HFFc6 (cell line): Measurements from ENCODE around the gene FAM114A2. TPM values are rescaled to one million over a fixed set of nuclear protein-coding genes. Genes with fewer than 3 reads are reported as not detected.

Experiments used
- DNase-seq: peaks from one replicate; pipeline ENCODE4 v3.0.0-alpha.2; 2018
- H3K27ac Mint-ChIP-seq: 2 replicates; pipeline ENCODE4 v1.8.0; 2020; ENCODE audit warnings: mild to moderate bottlenecking, mixed read lengths
- H3K27me3 Mint-ChIP-seq: 2 replicates; pipeline ENCODE4 v1.8.0; 2021; ENCODE audit warnings: mild to moderate bottlenecking, moderate library complexity, mixed read lengths; ENCODE audit not compliant: insufficient read depth
- H3K36me3 Mint-ChIP-seq: 2 replicates; pipeline ENCODE4 v1.8.0; 2021; ENCODE audit warnings: low read depth, mixed read lengths
- H3K4me1 Mint-ChIP-seq: 2 replicates; pipeline ENCODE4 v1.8.0; 2020; ENCODE audit warnings: low read depth, mixed read lengths
- H3K4me3 Mint-ChIP-seq: 2 replicates; pipeline ENCODE4 v1.8.0; 2020; ENCODE audit warnings: mild to moderate bottlenecking, moderate library complexity, mixed read lengths
- H3K9me3 Mint-ChIP-seq: 2 replicates; pipeline ENCODE4 v1.8.0; 2020; ENCODE audit warnings: mild to moderate bottlenecking, mixed read lengths
- CTCF ChIP-seq: fragments of 200-600 bp; sonication (generic); IDR thresholded peaks from 2 replicates; pipeline ENCODE4 v1.5.0; 2021; ENCODE audit warnings: antibody characterized with exemption, mild to moderate bottlenecking
- total RNA-seq, 6 experiments: library from RNA; stranded (reverse); fragmentation: NEBNext Ultra II Directional; extraction: Animal tissue kit (Norgen Biotek cat#: 25700); gene quantifications; 2 replicates in 1 of 6; 3 replicates in 5 of 6; pipeline ENCODE4 v1.2.3, GENCODE V29; 2021

FAM114A2 gene
- total RNA-seq, 6 experiments from 2014 or later = 30.3 to 35.8 (median 34.6) TPM

DNA sequence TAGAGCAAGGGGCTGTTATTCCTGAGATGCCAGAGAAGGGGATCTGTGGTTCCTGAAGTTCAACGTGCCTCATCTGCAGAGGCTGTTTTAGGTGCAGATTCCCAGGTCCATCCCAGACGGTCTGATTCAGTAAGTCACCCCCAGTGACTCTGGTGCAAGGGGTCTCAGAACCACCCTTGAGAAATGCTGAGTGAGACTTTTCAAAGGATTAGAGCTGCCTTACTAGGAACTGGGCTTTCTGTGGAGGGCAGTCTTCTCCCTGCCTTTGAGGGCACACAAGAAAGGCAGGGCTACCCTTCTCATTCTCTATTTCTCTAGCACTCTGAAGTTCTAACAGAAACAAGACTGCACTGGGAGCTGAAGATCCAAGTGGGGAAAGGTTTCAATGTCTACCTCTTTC, 66.5 kb downstream of the FAM114A2 start:
- no peak overlapping the region for H3K27ac Mint-ChIP-seq
- H3K27me3 Mint-ChIP-seq = peaks cover 27% of the 10 kb centered on the region
- TF ChIP-seq CTCF = no peak
- H3K4me3 Mint-ChIP-seq = no peak overlapping the region
- no peaks in the 10 kb centered on the region for H3K9me3 Mint-ChIP-seq
- DNase-seq = no peak
- no peaks in the 10 kb centered on the region for H3K4me1 Mint-ChIP-seq
- H3K36me3 Mint-ChIP-seq = no peaks in the 10 kb centered on the region

DNA sequence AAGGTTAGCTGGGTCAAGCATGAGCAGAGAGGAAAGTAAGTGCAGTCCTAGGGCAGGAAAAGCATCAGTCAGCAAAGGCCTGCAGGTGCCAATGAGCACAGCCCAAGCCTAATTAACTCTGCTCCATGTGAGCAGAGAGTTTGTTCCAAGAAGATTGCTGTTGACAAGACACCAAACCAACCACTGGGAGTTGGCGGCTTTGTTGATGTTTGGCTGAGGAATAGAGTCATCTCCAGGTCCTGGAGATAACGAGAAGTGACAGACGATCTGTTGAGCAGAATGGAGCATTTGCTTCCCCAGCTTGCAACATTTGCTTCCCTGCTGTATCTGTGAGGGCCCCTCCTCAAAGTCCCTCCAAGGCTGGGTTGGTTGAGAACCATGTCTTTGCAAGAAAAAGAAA, 68.2 kb downstream of the FAM114A2 start:
- Mint-ChIP-seq H3K4me3 (no peak overlapping the region), H3K9me3 (no peaks in the 10 kb centered on the region), H3K27ac (no peak overlapping the region), H3K27me3 (peaks cover 19% of the 10 kb centered on the region), H3K4me1 (no peaks in the 10 kb centered on the region), H3K36me3 (no peaks in the 10 kb centered on the region)
- no peak for TF ChIP-seq CTCF
- no peak for DNase-seq

GRCh38 chr5:153969563-153969895, 69.2 kb downstream of the FAM114A2 start:
- Mint-ChIP-seq H3K4me1 (peaks cover 6% of the 10 kb centered on the region; the same call in 1 of the 2 replicates), H3K9me3 (no peaks in the 10 kb centered on the region), H3K36me3 (no peaks in the 10 kb centered on the region), H3K4me3 (no peak overlapping the region), H3K27me3 (peaks cover 20% of the 10 kb centered on the region), H3K27ac (no peak overlapping the region)
- TF ChIP-seq CTCF = no peak
- no peak for DNase-seq

DNA sequence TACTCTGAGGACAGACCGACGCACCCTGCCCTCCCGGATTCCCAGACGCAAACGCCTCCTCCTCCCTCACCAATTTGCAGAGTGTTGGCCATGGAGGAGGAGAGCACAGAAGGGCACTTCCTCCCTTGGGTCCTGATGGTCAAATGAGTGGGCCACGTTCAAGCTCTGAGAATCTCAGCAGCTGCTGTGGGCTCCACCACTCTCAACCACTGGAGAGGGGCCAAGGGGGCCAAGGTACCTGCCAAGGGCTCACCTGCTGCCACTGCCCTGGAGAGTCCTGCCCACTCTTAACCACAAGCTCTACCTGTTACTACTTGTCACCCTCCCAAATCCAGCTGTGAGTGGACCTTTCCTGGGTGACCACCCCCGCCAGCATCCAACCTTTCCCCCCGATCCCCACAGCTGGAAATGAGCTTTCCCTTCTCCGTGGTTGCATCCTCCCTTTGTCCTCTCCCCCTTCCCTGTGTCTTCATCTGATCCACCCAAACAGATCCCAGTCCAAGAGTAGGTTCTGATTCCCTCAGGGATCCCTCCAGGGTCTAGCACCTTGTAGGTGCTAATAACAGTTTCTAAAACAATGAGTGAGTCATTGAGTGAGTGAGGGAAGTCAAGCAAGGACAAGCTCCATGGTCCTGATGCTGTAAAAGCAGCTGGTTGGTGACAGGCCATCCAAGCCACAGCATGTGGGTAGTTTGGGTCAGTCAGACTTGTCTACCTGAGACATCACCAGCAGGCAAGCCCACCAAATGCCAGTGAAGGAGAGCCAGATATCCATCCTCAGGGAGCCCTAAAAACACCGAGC, 69.7 kb downstream of the FAM114A2 start:
- Mint-ChIP-seq H3K4me1 (peaks cover 6% of the 10 kb centered on the region; the same call in 1 of the 2 replicates), H3K36me3 (no peaks in the 10 kb centered on the region), H3K9me3 (no peaks in the 10 kb centered on the region), H3K27me3 (peaks cover 20% of the 10 kb centered on the region), H3K4me3 (no peak overlapping the region), H3K27ac (no peak overlapping the region)
- no peak for DNase-seq
- TF ChIP-seq CTCF = no peak

DNA sequence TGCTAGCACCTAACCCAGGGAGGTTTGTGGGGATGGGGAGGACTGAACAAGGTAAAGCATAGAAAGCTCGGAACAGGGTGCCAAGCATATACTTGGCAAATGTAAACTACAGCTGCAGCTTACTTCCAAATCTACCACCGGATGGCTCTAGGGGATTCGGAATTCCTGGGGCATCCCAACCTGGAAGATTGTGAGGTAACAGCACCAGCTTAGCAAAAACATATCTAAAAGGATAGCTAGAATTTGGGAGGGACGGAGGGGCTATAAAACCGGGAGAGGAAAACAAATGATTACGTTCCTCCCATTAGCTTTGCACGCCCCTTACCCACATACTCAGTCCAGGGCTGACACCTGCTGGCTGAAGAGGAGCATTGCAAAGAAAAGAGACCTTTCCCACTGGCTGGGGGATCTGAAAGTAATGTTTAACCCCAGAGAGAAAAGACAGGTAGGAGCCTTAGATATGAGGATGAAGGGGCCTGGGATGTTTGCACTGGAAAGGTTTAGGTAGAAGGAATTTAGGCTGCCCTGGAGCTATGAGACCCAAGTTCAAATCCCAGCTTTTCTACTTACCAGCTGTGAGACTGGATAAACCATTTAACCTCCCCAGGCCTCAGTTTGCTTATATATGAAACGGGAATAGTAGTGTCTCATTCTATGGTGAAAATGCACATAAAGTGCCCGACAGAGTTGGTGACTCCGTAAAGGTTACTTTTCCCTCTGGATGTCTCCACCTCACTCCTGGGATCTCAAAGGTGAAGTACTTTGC, 73.6 kb downstream of the FAM114A2 start:
- Mint-ChIP-seq H3K27me3 (peaks cover 11% of the 10 kb centered on the region), H3K9me3 (no peaks in the 10 kb centered on the region), H3K4me1 (peaks cover 17% of the 10 kb centered on the region), H3K27ac (no peak overlapping the region), H3K36me3 (no peaks in the 10 kb centered on the region), H3K4me3 (peak overlapping the region; percentile 76)
- peak; percentile 95 for TF ChIP-seq CTCF
- DNase-seq = peak; percentile 27
